ENCODE data around the gene ARHGEF7.
A peak's percentile ranks its signal among the peaks of the same experiment; 100 is the strongest.

ARHGEF7 gene

DNA sequence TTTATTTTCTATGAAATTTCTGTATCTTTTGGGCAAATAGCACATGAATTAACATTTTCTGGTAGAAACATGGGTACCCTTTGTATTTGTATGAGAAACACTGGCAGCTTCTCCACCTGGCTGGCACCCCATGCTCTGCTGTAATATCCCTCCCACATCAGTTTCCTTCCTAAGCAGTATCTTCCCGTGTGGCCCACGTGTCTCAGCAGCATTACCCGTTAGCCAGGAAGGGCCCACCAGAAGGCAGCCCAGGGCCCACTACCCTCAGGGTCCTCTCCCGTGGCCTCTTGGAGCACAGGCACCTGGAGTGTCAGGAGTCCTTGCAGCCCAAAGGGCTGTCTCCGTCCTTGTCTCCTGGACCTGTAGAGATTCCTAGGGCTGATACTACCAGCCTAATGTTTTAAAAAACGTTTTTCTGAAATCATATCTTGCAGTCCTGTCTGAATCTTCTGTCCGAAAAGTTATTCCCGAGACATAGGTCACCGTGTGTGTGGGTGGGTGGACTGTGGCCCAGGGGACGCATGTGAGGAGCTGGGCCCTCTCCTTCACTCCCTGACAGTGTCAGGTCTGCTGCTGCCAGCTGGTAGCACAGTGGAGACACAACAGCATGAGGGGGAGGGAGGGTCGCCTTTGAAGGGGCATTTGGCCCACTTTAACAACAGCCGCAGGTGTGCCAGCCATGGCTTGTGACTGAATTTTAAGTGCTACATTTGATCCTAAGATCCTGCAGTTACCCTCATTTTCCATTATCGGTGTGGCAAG is 183.3 kb downstream of the ARHGEF7 start:
- DNase-seq (ENCODE audit: low read depth in 2 of 2), result no peak

DNA sequence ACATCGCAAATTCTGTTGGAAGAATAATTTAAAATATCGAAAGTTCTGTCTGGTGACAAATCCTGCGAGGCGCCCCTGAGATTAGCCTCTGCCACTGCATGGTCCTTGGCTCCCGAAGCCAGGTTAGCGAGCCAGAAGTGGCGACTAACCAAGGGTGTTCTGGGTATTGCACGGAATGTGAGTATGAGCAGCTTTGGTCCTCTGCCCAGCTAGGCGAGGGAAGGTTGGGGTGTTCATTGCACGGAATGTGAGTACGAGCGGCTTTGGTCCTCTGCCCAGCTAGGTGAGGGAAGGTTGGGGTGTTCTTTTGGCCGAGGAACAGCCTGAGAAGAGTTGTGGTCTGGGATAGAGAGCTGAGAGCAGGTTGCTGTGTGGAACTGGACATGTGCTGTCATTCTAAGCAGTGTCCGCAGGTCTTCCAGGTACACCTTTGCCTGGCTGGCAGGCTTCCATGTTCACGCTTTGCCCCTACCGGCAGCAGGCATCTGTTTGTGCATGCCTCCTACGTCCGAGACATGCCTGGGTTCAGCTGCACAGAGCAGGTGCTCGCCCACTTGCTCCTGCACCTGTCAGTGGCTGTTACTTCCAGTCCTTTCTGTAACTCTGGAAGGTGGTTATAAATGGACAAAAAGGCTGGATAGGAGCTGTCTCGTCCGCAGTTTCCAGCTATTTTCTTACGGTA is 187.1 kb downstream of the ARHGEF7 start:
- no peak for DNase-seq (ENCODE audit: low read depth in 2 of 2)

DNA sequence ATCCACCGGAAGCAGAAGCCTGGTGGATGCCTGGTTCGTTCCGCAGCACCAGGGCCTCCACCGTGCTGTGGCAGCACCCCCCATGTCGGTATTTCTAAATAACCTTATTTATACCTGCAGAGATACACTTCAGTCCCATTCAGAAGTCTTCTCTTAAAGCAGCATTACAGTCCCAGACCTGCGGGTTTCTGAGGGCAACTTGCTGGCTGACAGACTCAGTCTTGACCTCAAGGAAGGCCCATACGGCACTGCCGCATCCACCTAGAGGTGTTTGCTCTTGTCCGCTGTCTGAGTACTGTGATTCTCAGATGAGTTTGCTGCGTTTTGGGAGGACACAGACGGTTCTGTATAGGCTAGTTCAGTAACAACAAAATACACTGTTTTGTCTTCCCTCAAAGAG is 188.4 kb downstream of the ARHGEF7 start:
- no peak for DNase-seq (ENCODE audit: low read depth in 2 of 2)

DNA sequence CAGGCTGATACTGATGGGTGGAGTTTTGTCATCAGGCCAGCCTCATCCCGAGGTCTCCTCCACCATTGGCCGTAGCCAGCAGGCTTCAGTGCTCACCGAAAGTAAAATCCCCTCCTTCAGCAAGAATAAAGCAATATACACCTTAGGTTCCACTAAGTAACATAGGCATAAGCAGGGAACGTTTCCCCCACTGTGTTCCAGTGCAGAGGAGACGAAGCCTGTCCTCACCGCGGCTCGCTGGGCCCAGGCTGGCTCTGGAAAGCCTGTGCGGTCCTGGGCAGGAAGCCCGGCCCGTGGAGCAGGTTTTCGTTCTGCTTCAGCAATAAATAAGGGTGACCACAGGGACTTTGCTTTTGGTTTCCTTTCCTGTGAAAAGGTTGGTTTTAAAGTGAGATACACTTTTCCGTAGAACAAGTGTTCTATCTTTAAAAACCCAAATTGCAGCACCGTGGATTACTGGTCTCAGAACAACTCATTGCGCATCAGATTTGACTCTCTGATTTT is 189.0 kb downstream of the ARHGEF7 start:
- peak in 1 of 2 donors; percentile 3 for DNase-seq (ENCODE audit: low read depth in 2 of 2)

DNA sequence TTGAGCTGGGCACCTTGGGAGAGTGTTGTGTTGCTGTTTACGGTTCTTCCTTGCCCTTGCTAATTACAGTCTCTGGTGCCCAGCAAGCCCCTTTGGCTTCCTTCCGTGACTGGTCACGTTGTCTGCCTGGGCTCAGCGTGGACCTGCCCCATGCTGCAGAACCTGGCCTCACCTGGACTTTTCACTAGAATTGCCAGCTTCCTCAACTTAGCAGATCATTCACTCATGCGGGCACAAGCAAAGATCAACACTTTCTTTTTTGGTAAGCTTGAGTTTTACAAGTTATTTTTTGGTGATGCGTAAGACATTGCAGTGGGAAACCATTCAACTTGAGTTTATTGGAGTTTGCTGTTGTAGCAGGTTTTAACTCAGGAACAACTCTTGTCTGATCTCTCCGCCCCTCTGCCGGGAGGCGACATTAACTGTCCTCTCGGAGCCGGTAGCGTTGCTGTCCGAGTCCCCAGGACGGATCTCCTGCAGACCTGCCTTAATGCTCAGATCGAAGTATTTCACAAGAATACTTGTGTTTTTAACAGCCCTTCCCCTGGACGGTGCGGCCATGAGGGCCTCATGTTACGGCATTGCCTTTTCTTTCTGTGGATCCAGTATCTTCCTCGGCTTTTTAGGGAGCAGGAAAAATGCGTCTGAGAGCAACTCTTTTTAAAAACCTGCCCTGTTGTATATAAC is 189.6 kb downstream of the ARHGEF7 start:
- no peak for DNase-seq (ENCODE audit: low read depth in 2 of 2)

DNA sequence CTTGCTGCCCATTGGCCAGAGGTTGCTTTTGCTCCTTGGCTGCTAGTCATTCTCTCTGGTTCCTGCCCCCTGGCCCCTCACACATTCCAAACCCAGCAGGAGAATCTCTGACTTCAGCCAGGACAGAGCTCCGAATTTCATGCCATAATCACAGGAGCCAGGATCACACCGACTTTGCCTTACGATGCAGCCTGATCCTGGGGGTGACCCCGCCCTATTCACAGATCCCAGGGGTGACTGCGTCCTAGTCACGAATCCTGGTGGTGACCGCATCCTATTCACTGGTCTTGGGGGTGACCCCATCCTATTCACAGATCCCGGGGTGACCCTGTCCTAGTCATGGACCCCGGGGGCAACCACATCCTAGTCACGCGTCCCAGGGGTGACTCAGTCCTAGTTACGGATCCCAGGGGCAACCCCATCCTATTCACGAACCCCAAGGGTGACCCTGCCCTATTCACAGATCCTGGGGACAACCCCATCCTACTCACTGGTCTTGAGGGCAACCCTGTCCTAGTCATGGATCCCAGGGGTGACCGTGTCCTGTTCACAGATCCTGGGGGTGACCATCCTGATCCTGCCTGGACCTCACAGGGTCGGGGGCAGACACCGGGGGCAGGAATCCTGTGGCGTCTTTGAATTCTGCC is 198.0 kb downstream of the ARHGEF7 start:
- no peak for DNase-seq (ENCODE audit: low read depth in 2 of 2)

DNA sequence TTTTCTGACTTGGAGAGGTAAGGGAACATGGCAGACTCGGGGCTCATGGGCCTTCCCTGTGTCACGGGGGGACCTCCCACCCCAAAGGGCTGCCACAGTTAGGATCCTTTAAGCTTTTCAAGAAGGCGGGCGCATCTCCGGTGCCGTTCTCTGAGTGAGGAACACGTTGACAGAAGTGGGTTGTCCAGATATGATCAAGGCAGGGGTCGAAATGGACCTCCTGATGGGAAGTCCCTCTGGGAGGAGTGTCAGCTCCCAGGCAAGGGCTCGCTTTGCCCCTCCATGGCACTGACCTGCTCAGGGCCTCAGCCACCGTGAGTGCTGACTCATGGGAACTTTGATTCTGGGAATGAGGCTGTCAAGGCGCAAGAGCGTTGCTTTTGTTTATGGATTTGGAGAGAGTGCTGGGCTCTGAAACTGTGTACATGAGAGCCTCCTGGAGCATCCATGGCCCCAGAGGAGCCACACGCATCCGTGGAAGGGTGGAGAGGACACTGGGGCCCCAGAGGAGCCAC is 198.9 kb downstream of the ARHGEF7 start:
- DNase-seq (ENCODE audit: low read depth in 2 of 2), result no peak

DNA sequence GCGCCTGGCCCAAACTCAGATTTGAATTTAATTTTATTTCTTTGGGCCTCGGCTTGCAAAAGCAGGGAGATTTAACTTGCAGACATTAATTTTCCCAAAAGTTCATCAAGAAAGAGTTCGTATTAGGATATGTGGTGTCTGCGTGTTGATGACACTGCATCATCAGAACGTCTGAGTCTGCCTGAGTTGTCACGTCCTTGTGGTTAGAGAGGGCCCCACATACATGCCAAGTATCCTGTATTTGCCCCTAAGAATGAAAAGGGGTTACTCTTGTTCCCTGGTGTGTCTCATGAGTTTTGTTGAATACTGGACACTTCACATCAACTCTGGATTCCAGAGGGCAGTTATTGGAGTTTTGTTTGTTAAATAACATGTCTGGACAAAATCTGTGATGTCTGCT is 199.7 kb downstream of the ARHGEF7 start:
- DNase-seq (ENCODE audit: low read depth in 2 of 2), result no peak

DNA sequence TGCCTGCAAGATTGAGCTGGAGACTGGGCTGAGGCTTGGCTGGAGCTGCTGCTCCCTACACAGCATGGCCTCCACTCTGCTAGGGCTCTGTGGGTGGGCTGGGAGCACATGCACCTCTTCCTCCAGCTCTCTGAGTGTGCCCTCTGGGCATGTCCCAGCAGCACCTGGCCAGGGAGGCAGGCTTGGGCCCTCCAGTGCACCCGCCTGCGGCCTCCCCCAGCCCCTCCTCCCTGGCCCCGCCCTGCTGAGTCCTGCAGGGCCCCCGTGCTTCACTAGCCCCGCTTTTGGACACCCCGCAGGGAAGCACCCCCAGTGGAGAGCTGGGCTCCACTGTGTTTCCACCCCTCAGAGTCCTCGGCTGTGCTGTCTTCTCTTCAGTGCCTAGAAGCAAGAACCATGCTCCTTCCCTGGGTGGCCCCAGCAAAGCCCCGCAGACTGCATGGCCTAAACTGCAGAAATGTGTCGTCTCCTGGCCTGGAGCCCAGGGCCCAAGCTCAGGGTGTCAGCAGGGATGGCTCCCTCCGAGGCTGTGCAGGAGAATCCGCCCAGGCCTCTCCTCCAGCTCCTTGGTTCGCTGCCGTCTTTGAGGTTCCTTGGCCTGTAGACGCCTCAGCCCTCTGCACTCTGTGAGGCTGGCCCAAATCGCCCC is 200.4 kb downstream of the ARHGEF7 start:
- DNase-seq (ENCODE audit: low read depth in 2 of 2), result no peak

DNA sequence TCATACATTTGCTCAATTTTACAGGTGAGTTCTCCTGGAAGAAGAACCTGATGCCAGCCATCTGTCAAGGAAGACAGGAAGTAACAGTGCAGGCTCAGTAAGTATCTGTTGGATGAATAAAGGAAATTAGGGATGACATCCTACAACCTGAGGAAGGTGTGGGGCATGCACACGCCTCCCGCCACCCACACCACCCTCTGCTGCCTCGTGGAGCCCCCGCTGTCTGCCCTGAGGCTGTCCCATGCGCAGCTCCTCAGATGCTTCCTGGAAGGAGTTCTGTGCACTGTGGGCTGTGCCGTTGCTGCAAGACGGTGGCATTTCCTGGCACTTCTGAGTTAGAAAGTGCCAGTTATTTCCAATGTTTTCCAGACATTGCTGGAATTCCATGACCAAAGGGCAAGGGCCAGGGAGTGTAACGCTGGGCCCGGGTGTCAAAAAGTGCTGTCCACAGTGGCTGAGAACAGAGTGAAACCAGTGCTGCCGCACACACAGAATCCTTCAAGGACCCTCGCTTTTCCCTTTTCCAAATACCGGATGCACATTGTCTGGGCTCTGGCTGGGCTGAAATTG is 201.1 kb downstream of the ARHGEF7 start:
- DNase-seq (ENCODE audit: low read depth in 2 of 2), result no peak

DNA sequence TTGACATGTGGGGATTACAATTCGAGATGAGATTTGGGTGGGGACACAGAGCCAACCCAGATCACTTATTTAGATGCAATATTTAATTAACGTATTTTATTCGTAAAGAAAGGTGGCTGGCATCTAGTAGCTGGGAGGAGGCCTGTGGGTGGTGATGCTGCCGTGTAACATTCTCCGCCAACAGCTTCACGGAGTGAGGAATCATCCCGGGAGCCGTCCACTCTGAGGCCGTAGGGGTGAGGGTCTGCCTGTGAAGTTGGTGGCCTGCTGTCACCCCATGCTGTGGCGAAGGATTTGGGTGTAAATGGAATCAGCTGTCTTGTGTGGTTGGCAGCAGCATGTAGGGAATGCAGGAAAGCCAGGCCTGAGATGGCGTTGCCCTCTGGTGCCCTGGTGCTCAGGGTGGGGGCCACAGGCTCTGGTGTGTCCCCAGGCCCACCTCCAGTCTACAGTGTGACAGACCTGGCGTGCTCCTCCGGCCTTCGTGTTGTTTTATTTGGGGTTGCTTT is 202.0 kb downstream of the ARHGEF7 start:
- no peak for DNase-seq (ENCODE audit: low read depth in 2 of 2)

DNA sequence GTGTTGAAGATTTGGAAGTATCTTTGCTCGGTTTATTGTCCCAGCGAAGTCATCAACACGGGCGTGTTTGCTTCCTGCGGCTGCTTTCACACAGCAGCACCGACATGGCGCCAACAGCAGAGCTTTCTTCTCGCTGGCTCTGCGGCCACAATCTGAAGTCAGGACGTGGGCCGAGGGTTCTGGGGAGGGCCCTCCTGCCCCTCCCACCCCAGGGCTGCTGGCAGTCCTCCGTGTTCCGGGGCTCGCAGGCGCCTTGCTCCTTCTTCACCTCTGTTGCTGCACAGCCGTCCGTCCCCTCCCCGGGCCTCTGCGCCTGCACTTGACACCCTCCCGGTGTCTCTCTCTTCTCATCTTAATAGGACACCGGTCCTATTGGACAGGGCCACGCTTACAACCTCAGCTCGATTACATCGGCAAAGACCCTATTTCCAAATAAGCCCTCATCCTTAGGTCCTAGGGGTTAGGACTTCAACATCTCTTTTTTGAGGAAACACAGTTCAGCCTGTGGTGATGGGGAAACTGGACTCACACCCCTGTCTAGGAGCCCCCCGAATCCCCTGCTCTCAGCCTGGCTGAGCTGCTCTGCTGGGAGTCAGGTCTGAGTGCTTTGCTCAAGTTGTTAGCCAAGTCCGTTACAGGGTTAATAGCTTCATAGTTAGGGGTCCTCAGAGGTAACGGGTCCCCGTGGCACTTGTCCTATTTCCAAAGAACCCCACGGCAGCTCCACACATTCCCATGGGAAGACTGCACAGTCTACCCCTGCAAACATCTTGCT is 202.6 kb downstream of the ARHGEF7 start:
- DNase-seq (ENCODE audit: low read depth in 2 of 2), result no peak

DNA sequence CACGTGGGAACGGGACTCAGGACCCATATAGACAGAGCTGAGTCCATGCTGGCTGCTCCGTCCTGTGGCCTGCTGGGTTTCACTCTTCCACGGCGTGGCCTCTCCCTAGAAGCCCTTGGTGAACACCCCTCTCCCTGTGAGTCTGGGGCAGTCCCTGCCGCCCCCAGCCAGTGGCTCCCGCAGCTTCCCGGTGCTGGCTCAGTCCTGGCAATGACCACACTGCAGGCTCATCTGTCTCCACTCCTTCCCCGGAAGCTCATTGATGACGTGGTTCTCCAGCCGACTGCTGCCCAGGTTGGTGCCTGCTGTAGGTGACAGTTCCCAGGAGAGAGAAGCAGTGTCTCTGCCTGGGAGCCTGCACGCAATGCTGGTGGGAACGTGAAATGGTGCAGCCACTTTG is 203.3 kb downstream of the ARHGEF7 start:
- DNase-seq (ENCODE audit: low read depth in 2 of 2), result no peak

DNA sequence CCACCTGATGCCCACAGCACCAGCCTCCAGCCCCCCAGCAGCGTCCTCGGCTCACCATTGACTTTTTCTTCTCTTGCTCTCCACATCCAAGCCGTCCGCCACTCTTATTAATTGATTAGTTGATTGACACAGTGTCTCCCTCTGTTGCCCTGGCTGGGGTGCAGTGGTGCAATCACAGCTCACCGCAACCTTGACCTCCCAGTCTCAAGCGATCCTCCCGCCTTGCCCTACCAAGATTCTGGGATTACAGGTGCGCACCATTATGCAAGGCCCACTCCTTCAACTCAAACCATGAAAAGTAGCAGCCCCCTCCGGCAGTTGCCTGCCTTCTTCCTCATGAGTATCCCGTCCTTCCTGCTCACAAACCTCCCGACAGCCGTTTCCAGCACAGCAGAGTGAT is 204.4 kb downstream of the ARHGEF7 start:
- no peak for DNase-seq (ENCODE audit: low read depth in 2 of 2)

DNA sequence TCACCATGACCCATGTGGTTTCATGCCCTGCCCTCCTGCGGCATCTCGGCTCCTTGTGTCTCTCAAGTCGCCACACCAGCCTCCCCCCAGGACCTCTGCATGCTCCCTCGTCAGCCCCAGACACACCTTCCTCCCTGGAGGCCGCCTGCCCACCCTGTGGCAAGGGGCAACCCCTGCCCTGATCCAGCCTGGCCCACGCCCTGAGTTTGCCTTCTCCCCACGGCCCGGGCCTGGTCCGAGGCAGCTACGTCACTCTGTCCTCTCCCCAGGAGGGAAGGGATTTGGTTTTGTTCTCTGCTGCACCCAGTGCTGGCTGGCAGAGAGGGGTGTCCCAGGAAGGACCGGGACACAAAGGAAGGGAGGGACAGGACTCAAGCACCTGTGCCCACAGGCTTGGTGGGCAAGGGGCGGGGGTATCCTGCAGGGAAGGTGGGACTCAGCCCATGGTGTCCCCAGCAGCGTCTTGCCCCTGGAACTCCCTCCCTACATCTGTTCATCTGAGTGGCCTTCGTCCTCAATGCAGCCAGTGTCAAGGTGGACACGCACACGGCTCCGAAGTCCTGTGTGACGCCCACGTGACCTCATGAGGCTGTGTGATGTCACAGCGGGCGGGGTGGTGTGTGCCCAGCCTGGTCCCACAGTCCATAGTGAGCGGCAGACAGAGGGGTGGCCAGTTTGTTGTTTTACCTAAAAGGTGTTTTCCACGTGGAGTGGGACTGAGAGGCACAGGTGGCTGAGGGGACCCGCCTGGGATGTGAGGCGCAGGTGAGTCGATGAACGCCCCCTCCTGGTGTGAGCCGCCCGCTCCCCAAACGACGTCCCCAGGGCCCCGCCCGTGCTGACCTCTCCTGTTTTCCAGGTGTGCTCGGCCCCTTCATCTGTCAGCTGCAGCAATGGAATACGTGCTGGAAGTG is 205.1 kb downstream of the ARHGEF7 start, which contains the start of gene TEX29:
TSS of gene TEX29 (plus strand) at position 645 of the 914 bp plus-strand sequence. CDS start at position 894, 249 bp downstream.
- DNase-seq (ENCODE audit: low read depth in 2 of 2), result no peak

DNA sequence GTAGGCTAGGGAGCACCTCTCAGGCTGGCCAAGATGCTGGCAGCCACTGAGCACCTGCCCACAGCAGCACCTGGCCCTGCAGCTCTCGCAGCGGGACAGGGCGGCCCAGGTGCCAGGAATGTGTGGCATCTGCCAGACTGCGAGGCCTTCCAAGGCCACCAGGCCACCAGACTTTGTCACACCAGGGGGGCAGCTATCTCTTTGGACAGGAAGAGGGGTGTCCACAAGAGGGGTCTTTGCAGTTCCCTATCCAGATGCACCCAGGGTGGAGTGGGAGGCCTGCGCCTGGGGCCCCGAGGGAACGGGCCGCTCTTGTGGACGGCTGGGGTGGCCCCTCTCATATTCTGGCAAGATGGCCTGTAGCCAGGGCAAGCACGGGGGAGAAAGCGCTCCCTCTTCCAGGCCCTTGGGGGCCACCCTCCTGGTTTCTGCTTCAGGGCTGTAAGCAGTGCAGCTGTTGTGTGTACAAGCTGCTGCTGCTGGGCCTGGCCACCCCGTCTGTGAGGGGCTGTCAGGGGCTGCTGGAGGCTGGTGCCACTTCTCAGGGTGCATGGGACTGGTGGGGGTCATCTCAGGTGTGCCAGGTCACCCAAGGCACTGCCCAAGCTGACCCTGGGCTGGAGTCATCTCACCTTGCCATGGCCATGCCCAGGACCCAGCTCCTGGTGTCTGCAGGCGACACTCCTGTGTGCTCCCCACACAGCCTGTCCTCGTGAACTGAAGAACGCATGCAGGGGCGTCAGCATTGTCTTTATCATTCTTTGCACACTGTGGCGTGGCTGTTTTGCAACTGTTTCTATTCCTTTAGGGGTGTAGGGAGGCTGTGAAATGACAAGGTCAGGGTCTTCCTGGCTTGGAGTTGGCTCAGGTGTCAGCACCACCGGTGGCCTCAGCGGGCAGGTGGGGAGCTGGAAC is 207.1 kb downstream of the ARHGEF7 start:
- DNase-seq (ENCODE audit: low read depth in 2 of 2), result no peak

DNA sequence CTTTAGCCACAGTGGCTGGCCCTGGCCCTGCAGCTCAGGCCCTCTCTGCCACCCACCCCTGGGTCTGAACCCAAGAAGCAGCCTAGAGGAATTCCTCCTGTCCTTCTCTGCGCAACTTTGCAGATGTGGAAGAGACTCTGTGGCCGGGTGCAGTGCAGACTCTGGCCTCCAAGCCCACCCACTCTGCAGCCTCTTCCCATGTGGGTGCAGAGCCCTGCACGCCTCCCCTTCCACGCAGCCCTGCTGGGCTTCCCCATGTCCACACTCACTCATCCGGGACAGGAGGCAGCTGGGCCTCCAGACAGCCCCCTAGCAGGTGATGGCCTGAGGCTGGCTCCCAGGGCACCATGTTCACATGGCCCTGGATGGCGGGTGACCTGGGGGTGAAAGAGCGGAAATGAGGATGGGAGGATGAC is 207.8 kb downstream of the ARHGEF7 start:
- no peak for DNase-seq (ENCODE audit: low read depth in 2 of 2)

DNA sequence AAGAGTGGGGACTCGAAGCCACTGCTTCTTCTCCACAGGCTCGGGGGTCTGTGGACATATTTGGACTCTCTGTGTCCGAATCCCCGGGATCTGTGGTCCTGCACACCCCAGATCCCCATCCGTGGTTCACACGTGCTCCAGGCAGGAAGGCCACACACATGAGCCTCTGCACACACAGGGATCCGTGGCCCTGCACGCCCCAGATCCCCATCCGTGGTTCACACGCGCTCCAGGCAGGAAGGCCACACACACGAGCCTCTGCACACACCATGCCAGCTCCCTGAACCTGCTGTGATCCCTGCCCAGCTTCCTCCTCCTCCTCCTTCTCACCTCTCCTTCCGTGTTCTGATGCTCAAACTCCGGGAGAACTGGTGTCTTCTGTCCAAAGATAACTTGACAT is 208.4 kb downstream of the ARHGEF7 start:
- DNase-seq (ENCODE audit: low read depth in 2 of 2), result no peak
